K562 (cell line): Measurements from ENCODE around the gene ZNF512B. TPM values are rescaled to one million over a fixed set of nuclear protein-coding genes. Genes with fewer than 3 reads are reported as not detected.

Source experiments
- BRD9 ChIP-seq: fragments of 450-650 bp; IDR thresholded peaks from 2 replicates; pipeline ENCODE4 v1.6.1; 2018; ENCODE audit warnings: low read depth; ENCODE audit not compliant: partially characterized antibody
- COPS2 ChIP-seq: fragments of 450-650 bp; conservative IDR thresholded peaks from 2 replicates; pipeline ENCODE4 v1.6.1; 2016; ENCODE audit warnings: mild to moderate bottlenecking, moderate library complexity
- CTBP1 ChIP-seq: fragments of 450-650 bp; IDR thresholded peaks from 2 replicates; pipeline ENCODE4 v1.6.1; 2016; ENCODE audit warnings: borderline replicate concordance
- E2F1 ChIP-seq: sonication (generic); formaldehyde crosslinking; IDR thresholded peaks from 2 replicates; pipeline ENCODE4 v1.8.1; 2023; ENCODE audit warnings: mild to moderate bottlenecking, missing genetic modification reagents, moderate library complexity
- NEUROD1 ChIP-seq: fragments of 150-350 bp; IDR thresholded peaks from 2 replicates; pipeline ENCODE4 v1.6.1; 2014; ENCODE audit warnings: borderline replicate concordance, low read length, low read depth; ENCODE audit not compliant: partially characterized antibody
- PHF8 ChIP-seq: fragments of 200-600 bp; sonication (generic); IDR thresholded peaks from 2 replicates; pipeline ENCODE4 v1.6.1; 2012; ENCODE audit warnings: mixed run types, mild to moderate bottlenecking, inconsistent platforms, low read length, moderate library complexity, borderline replicate concordance
- PRDM10 ChIP-seq: fragments of 450-650 bp; IDR thresholded peaks from 2 replicates; pipeline ENCODE4 v1.6.1; 2018; ENCODE audit not compliant: partially characterized antibody
- TARDBP ChIP-seq: fragments of 450-650 bp; IDR thresholded peaks from 2 replicates; pipeline ENCODE4 v1.6.1; 2016
- ZBTB11 ChIP-seq, 3 experiments: fragments of 200-800 bp in 1 of 3; fragments of 250-450 bp in 1 of 3; fragments of 450-650 bp in 1 of 3; sonication (Bioruptor Pico) in 1 of 3; sonication (Bioruptor generic) in 1 of 3; formaldehyde crosslinking in 1 of 3; IDR thresholded peaks; 2 replicates each; pipeline versions ENCODE4 v1.6.1 to v1.8.0; 2016 to 2022; ENCODE audit warnings: mild to moderate bottlenecking in 2 of 3, missing genetic modification characterization in 2 of 3, missing compliant biosample characterization in 1 of 3, moderate library complexity in 1 of 3
- polyA plus RNA-seq, 8 experiments: library from polyadenylated mRNA; depleted of rRNA in 4 of 8; stranded (reverse) in 5 of 8; unstranded in 3 of 8; fragments of >200 nt; fragmentation: Nextera tagmentation in 2 of 8; fragmentation: Illumina TruSeq in 1 of 8; extraction: Ambion mirVana in 2 of 8; extraction: Trizol in 1 of 8; gene quantifications; 2 replicates each; pipeline versions ENCODE4 v1.2.1 to v1.2.3, GENCODE V29; 2011 to 2014; ENCODE audit warnings: inconsistent platforms in 1 of 8, missing spikeins in 1 of 8
- total RNA-seq, 7 experiments: library from RNA; depleted of rRNA in 6 of 7; stranded (reverse); fragments of >200 nt in 6 of 7; fragmentation: Illumina TruSeq in 2 of 7; extraction: Trizol in 2 of 7; gene quantifications; 2 replicates each; pipeline versions ENCODE4 v1.2.1 to v1.2.3, GENCODE V29; 2011 to 2021; ENCODE audit warnings: low replicate concordance in 1 of 7
- TF ChIP-seq, protein P1 (sequence below): fragments of 250-450 bp; sonication (Bioruptor Pico); IDR thresholded peaks from 2 replicates; pipeline ENCODE4 v1.5.0; 2021; ENCODE audit warnings: mild to moderate bottlenecking, moderate library complexity
- TF ChIP-seq, protein P2 (sequence below): fragments of 450-650 bp; conservative IDR thresholded peaks from 2 replicates; pipeline ENCODE4 v1.6.1; 2016; ENCODE audit warnings: missing genetic modification characterization, low read depth, mild to moderate bottlenecking, control low read depth, missing compliant biosample characterization

Gene ZNF512B
- total and polyA plus RNA-seq, 9 of the 15 experiments (the other 6 are each of a cell fraction or from before 2014, with no cell fraction given) = 0.01 to 27.8 (median 8.2) TPM

DNA sequence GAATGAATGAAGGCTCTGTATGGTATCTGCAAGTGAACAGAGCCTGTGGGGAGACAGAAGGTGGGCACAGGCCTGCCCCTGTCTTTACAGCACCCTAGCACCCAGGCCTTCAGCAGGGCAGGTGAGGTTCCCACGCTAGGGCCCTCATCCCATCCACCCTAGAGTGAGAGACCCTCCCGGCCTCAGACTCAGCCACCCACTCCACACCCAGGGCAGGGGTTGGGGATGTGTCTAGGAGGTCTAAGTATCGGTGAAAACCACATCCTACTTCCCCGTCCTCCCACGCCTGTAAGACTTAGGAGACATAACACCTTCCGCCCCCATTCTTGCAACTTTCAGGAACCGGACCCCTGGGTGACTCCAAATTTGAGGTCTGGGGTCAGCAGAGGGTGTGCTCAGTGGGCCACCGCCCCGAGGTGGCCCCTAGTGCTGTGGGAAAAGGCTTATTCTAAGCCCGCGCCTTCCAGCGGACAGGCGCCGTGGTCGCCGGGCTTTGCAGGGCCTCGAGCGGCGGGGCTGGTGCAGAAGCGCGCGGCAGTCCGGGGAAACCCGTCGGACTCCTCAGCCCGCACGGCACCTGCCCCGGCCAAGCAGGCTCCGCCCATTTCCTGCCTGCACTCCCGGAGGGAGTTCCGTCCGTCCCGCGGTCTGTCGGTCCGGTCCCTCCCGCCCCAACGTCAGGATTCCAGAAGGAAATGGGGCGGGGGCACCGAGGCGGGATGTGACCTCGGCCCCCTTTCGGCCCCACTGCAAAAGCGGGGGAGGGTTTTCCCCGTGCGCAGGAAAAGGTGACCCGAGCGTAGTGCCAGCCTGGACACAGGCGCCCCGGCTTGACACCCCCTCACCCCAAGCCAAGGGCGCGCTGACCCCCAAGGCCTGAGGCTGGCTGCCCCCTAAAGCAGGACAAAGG is 8.8 kb upstream of the ZNF512B start (continued):
- TF ChIP-seq, protein P1, sequence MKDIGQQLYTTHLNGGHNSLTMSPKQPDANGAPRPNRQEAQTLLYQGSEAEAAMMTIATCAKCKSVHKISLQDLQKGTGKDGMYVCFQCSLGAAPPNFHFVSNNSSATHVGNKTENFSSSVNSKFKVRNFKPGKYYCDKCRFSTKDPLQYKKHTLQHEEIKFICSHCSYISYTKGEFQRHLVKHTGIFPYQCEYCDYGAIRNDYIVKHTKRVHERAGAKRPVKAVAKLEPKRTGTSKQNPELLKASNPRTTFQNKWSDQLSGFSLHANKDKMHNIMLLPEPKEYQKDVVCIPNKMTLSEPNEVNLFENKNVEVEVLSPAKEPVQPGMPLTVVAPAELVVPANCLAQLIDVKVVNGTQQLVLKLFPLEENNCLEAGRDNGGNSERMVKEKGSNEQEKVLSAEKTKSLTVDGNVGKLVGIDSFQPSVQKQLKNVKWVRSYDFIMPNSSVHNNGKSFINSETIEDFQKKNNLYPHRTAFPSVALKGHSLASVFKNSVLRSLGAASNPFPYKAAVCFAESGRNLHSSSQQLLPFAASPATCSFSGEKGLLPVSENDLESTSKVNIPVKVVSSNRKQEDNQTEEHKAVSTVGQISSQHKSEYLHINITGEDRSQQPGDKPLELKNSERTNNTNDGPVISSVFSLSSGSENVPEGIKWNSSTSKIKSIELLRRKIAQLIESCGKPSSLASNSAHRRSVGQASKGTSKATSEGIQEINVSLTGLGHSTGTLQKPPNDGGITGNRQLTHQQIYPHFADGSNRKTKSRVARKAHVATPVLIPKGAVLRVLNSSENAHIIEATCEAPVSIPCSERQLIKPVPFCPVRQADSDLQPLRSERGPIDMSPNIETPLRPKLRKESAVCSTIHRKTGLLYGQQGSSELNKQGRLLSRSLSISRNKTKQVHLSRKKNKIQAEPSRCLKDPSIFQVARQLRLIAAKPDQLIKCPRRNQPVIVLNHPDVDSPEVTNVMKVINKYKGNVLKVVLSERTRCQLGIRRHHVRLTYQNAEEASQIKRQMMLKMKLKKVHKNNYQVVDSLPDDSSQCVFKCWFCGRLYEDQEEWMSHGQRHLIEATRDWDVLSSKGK (CRISPR knock-in tag) = no peak
- TF ChIP-seq CTBP1 (peak; percentile 56; the same call in 1 of the 2 replicates), NEUROD1 (no peak), COPS2 (no peak), E2F1 (CRISPR knock-in tag) (no peak), PRDM10 (no peak), TARDBP (no peak), PHF8 (peak; percentile 41; the same call in 1 of the 2 replicates), BRD9 (no peak), ZBTB11 (CRISPR knock-in tag; IDR thresholded peaks at IDR 0.05) (peak; percentile 64 to 94 (median 92); a peak in 5 of 6 replicates)
- TF ChIP-seq, protein P2, sequence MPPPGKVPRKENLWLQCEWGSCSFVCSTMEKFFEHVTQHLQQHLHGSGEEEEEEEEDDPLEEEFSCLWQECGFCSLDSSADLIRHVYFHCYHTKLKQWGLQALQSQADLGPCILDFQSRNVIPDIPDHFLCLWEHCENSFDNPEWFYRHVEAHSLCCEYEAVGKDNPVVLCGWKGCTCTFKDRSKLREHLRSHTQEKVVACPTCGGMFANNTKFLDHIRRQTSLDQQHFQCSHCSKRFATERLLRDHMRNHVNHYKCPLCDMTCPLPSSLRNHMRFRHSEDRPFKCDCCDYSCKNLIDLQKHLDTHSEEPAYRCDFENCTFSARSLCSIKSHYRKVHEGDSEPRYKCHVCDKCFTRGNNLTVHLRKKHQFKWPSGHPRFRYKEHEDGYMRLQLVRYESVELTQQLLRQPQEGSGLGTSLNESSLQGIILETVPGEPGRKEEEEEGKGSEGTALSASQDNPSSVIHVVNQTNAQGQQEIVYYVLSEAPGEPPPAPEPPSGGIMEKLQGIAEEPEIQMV (tag) = no peak
